ENCODE measurements around the gene MAL.

Gene MAL

GRCh38 chr2:95017071-95017501 lies 8.4 kb upstream of the MAL start:
- no peak for DNase-seq

GRCh38 chr2:95017836-95018235 lies 7.7 kb upstream of the MAL start:
- DNase-seq: no peak

GRCh38 chr2:95018301-95018700 lies 7.2 kb upstream of the MAL start:
- DNase-seq: no peak

- DNase-seq: no peak
Observed at GRCh38 chr2:95018861-95019550, 6.5 kb upstream of the MAL start.

- DNase-seq: no peak
Observed at GRCh38 chr2:95019572-95019971, 5.9 kb upstream of the MAL start.

- DNase-seq: no peak
Observed at GRCh38 chr2:95020275-95021022, 5.1 kb upstream of the MAL start.

GRCh38 chr2:95021023-95021416 lies 4.5 kb upstream of the MAL start:
- DNase-seq: no peak

GRCh38 chr2:95021847-95022246 lies 3.7 kb upstream of the MAL start:
- no peak for DNase-seq

GRCh38 chr2:95022309-95023221 lies 2.9 kb upstream of the MAL start:
- peak; percentile 73 for DNase-seq

- DNase-seq: peak; percentile 35
Observed at GRCh38 chr2:95023222-95023597, 2.3 kb upstream of the MAL start.

GRCh38 chr2:95024371-95024770 lies 1.1 kb upstream of the MAL start:
- no peak for DNase-seq

GRCh38 chr2:95024960-95025405 lies 525 bp upstream of the MAL start:
- DNase-seq: no peak

- DNase-seq: no peak
Observed at GRCh38 chr2:95026471-95027368, 1.2 kb downstream of the MAL start.

- no peak for DNase-seq
Observed at GRCh38 chr2:95027369-95027720, 1.8 kb downstream of the MAL start.

GRCh38 chr2:95029898-95030341 lies 4.4 kb downstream of the MAL start:
- DNase-seq: no peak

- no peak for DNase-seq
Observed at GRCh38 chr2:95030496-95030895, 5.0 kb downstream of the MAL start.

- DNase-seq: no peak
Observed at GRCh38 chr2:95031076-95031725, 5.7 kb downstream of the MAL start.

- no peak for DNase-seq
Observed at GRCh38 chr2:95031726-95032116, 6.2 kb downstream of the MAL start.

GRCh38 chr2:95032341-95032740 lies 6.8 kb downstream of the MAL start:
- no peak for DNase-seq

GRCh38 chr2:95032868-95033603 lies 7.5 kb downstream of the MAL start:
- no peak for DNase-seq

- no peak for DNase-seq
Observed at GRCh38 chr2:95034221-95034620, 8.7 kb downstream of the MAL start.
